Hepatocyte (in vitro differentiated cells): ENCODE data around the gene SPATA21. TPM values are rescaled to one million over a fixed set of nuclear protein-coding genes. Genes with fewer than 3 reads are reported as not detected.
"Not testable (repeated sequence)": the region's sequence is repeated elsewhere in the genome, so short reads cannot be mapped to it uniquely, and the experiment has no call there.

ENCODE experiments used
- DNase-seq: peaks from one replicate; pipeline ENCODE4 v3.0.0-alpha.2; 2016; ENCODE audit warnings: low spot score
- H2AFZ ChIP-seq: fragments of 200-600 bp; sonication (generic); 2 replicates; pipeline ENCODE4 v1.6.0; 2016; ENCODE audit warnings: antibody characterized with exemption, mild to moderate bottlenecking
- H3K27ac ChIP-seq: fragments of 200-600 bp; sonication (generic); 2 replicates; pipeline ENCODE4 v1.5.1; 2016; ENCODE audit warnings: mild to moderate bottlenecking
- H3K27me3 ChIP-seq: fragments of 200-600 bp; sonication (generic); 2 replicates; pipeline ENCODE4 v1.6.1; 2016
- H3K36me3 ChIP-seq: fragments of 200-600 bp; sonication (generic); replicated peaks from 2 replicates; pipeline ENCODE4 v1.5.1; 2016; ENCODE audit warnings: low read depth; ENCODE audit not compliant: insufficient read depth
- H3K4me1 ChIP-seq: fragments of 200-600 bp; sonication (generic); 2 replicates; pipeline ENCODE4 v1.5.1; 2016; ENCODE audit warnings: mild to moderate bottlenecking, moderate library complexity; ENCODE audit not compliant: insufficient read depth
- H3K4me2 ChIP-seq: fragments of 200-600 bp; sonication (generic); 2 replicates; pipeline ENCODE4 v1.6.0; 2016
- H3K4me3 ChIP-seq: fragments of 200-600 bp; sonication (generic); 2 replicates; pipeline ENCODE4 v1.5.1; 2016; ENCODE audit warnings: mild to moderate bottlenecking
- H3K79me2 ChIP-seq: fragments of 200-600 bp; sonication (generic); 2 replicates; pipeline ENCODE4 v1.6.0; 2017; ENCODE audit warnings: mild to moderate bottlenecking
- H3K9me2 ChIP-seq: fragments of 200-600 bp; sonication (generic); replicated peaks from 2 replicates; pipeline ENCODE4 v1.6.0; 2017; ENCODE audit warnings: mild to moderate bottlenecking; ENCODE audit not compliant: insufficient read depth
- H3K9me3 ChIP-seq: fragments of 200-600 bp; sonication (generic); 2 replicates; pipeline ENCODE4 v1.5.1; 2016; ENCODE audit warnings: low read depth, mild to moderate bottlenecking
- H4K20me1 ChIP-seq: fragments of 200-600 bp; sonication (generic); 2 replicates; pipeline ENCODE4 v1.6.0; 2016; ENCODE audit warnings: mild to moderate bottlenecking; ENCODE audit not compliant: insufficient read depth, poor library complexity, severe bottlenecking
- EZH2 ChIP-seq: fragments of 200-600 bp; sonication (generic); IDR thresholded peaks from 2 replicates; pipeline ENCODE4 v1.6.1; 2016; ENCODE audit warnings: antibody characterized with exemption, mild to moderate bottlenecking, borderline replicate concordance
- EZH2phosphoT487 ChIP-seq: fragments of 200-600 bp; sonication (generic); IDR thresholded peaks from one replicate; pipeline ENCODE4 v1.6.1; 2018; ENCODE audit warnings: antibody characterized with exemption, mild to moderate bottlenecking, low read depth, moderate library complexity; ENCODE audit not compliant: unreplicated experiment, severe bottlenecking
- WGBS: methylation state at CpG from one replicate; pipeline ENCODE4 v1.1.6; 2016; ENCODE audit warnings: low lambda C conversion rate; ENCODE audit errors: missing lambda C conversion rate; 5-methylcytosine and 5-hydroxymethylcytosine counted together
- polyA plus RNA-seq: library from polyadenylated mRNA; unstranded; fragments of >200 nt; fragmentation: Nextera tagmentation; extraction: Ambion mirVana; gene quantifications from 2 replicates; pipeline ENCODE4 v1.2.1, GENCODE V29; 2016
- total RNA-seq: library from RNA; depleted of rRNA; stranded (reverse); fragments of >200 nt; gene quantifications from 2 replicates; pipeline ENCODE4 v1.2.3, GENCODE V29; 2014
- TF ChIP-seq, protein P1 (sequence below): fragments of 200-600 bp; sonication (generic); IDR thresholded peaks from 2 replicates; pipeline ENCODE4 v1.5.1; 2016; ENCODE audit warnings: antibody characterized with exemption, mild to moderate bottlenecking; ENCODE audit not compliant: poor library complexity

SPATA21 gene
- total and polyA plus RNA-seq, 2 experiments from 2014 or later: 0.30 to 0.92 TPM

GRCh38 chr1:16367258-16367967, 69.8 kb downstream of the SPATA21 start:
- Histone ChIP-seq H4K20me1 (peaks cover 40% of the 10 kb centered on the region), H3K4me2 (peak overlapping the region; percentile 87), H3K4me1 (peaks cover 11% of the 10 kb centered on the region), H3K27ac (peak overlapping the region; percentile 94), H3K9me3 (no peaks in the 10 kb centered on the region), H2AFZ (peak overlapping the region; percentile 43), H3K9me2 (no peaks in the 10 kb centered on the region), H3K36me3 (no peaks in the 10 kb centered on the region), H3K27me3 (no peaks in the 10 kb centered on the region), H3K79me2 (peaks cover 49% of the 10 kb centered on the region), H3K4me3 (peak overlapping the region; percentile 69)
- WGBS: under 1% methylated on average over 22 of the region's 47 CpGs
- peak; percentile 91 for DNase-seq
- TF ChIP-seq, protein P1, sequence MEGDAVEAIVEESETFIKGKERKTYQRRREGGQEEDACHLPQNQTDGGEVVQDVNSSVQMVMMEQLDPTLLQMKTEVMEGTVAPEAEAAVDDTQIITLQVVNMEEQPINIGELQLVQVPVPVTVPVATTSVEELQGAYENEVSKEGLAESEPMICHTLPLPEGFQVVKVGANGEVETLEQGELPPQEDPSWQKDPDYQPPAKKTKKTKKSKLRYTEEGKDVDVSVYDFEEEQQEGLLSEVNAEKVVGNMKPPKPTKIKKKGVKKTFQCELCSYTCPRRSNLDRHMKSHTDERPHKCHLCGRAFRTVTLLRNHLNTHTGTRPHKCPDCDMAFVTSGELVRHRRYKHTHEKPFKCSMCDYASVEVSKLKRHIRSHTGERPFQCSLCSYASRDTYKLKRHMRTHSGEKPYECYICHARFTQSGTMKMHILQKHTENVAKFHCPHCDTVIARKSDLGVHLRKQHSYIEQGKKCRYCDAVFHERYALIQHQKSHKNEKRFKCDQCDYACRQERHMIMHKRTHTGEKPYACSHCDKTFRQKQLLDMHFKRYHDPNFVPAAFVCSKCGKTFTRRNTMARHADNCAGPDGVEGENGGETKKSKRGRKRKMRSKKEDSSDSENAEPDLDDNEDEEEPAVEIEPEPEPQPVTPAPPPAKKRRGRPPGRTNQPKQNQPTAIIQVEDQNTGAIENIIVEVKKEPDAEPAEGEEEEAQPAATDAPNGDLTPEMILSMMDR: no peak
- TF ChIP-seq EZH2phosphoT487 (no peak), EZH2 (no peak)

GRCh38 chr1:16366722-16367257, 70.4 kb downstream of the SPATA21 start, which contains the start of gene SZRD1:
Gene SZRD1, plus strand, starts transcription at chr1:16367242. Its CDS starts 16 bp downstream, at chr1:16367258.
- Histone ChIP-seq H4K20me1 (peaks cover 34% of the 10 kb centered on the region), H3K27me3 (no peaks in the 10 kb centered on the region), H3K4me1 (peaks cover 8% of the 10 kb centered on the region), H3K27ac (peak within 1 kb of the TSS; percentile 94), H3K79me2 (peaks cover 43% of the 10 kb centered on the region), H3K9me3 (no peaks in the 10 kb centered on the region), H3K4me3 (peak within 1 kb of the TSS; percentile 69), H3K9me2 (no peaks in the 10 kb centered on the region), H3K36me3 (no peaks in the 10 kb centered on the region), H2AFZ (peak within 1 kb of the TSS; percentile 80), H3K4me2 (peak within 1 kb of the TSS; percentile 87)
- 7% methylated on average over 18 of the region's 24 CpGs for WGBS
- DNase-seq: peak; percentile 99
- TF ChIP-seq EZH2 (no peak), EZH2phosphoT487 (no peak)
- TF ChIP-seq, protein P1: no peak

GRCh38 chr1:16365146-16365498, 72.1 kb downstream of the SPATA21 start:
- H3K4me2 ChIP-seq, H3K4me1 ChIP-seq, H3K27me3 ChIP-seq, DNase-seq, H3K36me3 ChIP-seq, H3K27ac ChIP-seq, H3K9me2 ChIP-seq, H3K9me3 ChIP-seq, H2AFZ ChIP-seq, H3K4me3 ChIP-seq: not testable (repeated sequence)
- Histone ChIP-seq H4K20me1 (peaks cover 24% of the 10 kb centered on the region), H3K79me2 (peaks cover 27% of the 10 kb centered on the region)
- 82% methylated on average over 3 of the region's 3 CpGs for WGBS

DNA sequence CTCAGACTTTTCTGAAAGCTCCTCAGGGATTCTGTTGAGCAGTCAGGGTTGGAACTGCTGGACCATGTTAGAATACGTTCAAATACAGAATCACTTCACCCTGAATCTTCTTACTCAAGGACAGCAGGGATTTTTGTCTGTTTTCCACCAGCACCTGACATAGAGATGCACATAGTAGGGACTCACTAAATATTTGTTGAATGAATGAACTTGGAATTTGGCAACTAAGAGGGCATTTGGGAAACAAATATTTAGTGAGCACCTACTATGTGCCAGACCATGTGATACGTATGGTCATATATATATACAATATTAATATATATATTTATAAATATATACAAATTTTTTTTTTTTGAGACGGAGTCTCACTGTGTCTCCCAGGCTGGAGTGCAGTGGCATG, 80.4 kb downstream of the SPATA21 start:
- DNase-seq: no peak
- H3K4me3 ChIP-seq: no peak overlapping the region
- H3K79me2 ChIP-seq: peaks cover 3% of the 10 kb centered on the region

More for the DNA sequence above, 80.4 kb downstream of the SPATA21 start:
- H4K20me1 ChIP-seq: no peaks in the 10 kb centered on the region
- no peak overlapping the region for H3K27ac ChIP-seq
- TF ChIP-seq EZH2phosphoT487 (no peak), EZH2 (no peak)
- TF ChIP-seq, protein P1: no peak
- H3K9me3 ChIP-seq: no peaks in the 10 kb centered on the region
- H3K9me2 ChIP-seq: no peaks in the 10 kb centered on the region
- 91% methylated on average over 3 of the region's 3 CpGs for WGBS
- peaks cover 5% of the 10 kb centered on the region for H3K4me1 ChIP-seq
- H2AFZ ChIP-seq: no peak overlapping the region
- no peaks in the 10 kb centered on the region for H3K27me3 ChIP-seq
- H3K4me2 ChIP-seq: no peak overlapping the region
- no peaks in the 10 kb centered on the region for H3K36me3 ChIP-seq
